SU-DHL-6 (cell line): ENCODE results near the gene BRIP1.

Source experiments
- H2AFZ ChIP-seq: fragments of 200-600 bp; sonication (generic); 2 replicates; pipeline ENCODE4 v1.6.1; 2014; ENCODE audit warnings: low read depth, mild to moderate bottlenecking, moderate library complexity, mixed read lengths, antibody characterized with exemption, low read length; ENCODE audit not compliant: severe bottlenecking
- H3F3A ChIP-seq: fragments of 200-600 bp; shearing (Covaris generic); 2 replicates; pipeline ENCODE4 v1.6.0; 2016; ENCODE audit warnings: antibody characterized with exemption, mild to moderate bottlenecking; ENCODE audit not compliant: insufficient read depth
- H3K27ac ChIP-seq: fragments of 200-600 bp; sonication (generic); 2 replicates; pipeline ENCODE4 v1.5.1; 2016; ENCODE audit warnings: low read depth, mild to moderate bottlenecking, low read length, moderate library complexity, mixed read lengths
- H3K27me3 ChIP-seq: fragments of 200-600 bp; sonication (generic), shearing (Covaris generic); 2 replicates; pipeline ENCODE4 v1.6.0; 2014; ENCODE audit warnings: mild to moderate bottlenecking, low read length
- H3K36me3 ChIP-seq: fragments of 200-600 bp; sonication (generic); 2 replicates; pipeline ENCODE4 v1.6.1; 2014; ENCODE audit warnings: mild to moderate bottlenecking, low read length, mixed read lengths
- H3K4me2 ChIP-seq: fragments of 300-600, 200-600 bp; shearing (Covaris generic), sonication (generic); 2 replicates; pipeline ENCODE4 v1.6.0; 2014; ENCODE audit warnings: low read length, low read depth, mild to moderate bottlenecking; ENCODE audit not compliant: poor library complexity, severe bottlenecking
- H3K4me3 ChIP-seq: fragments of 200-600 bp; sonication (generic); 2 replicates; pipeline ENCODE4 v1.5.1; 2014; ENCODE audit warnings: antibody characterized with exemption, low read length, mild to moderate bottlenecking, mixed read lengths; ENCODE audit not compliant: insufficient read depth, poor library complexity, severe bottlenecking
- H3K79me2 ChIP-seq: fragments of 200-600 bp; sonication (generic); 2 replicates; pipeline ENCODE4 v1.6.1; 2014; ENCODE audit warnings: mild to moderate bottlenecking, low read length, moderate library complexity; ENCODE audit not compliant: insufficient read depth
- H3K9ac ChIP-seq: fragments of 200-600 bp; sonication (generic); 2 replicates; pipeline ENCODE4 v1.7.0; 2014; ENCODE audit warnings: mild to moderate bottlenecking, low read length
- H3K9me2 ChIP-seq: fragments of 200-600 bp; sonication (generic); replicated peaks from 2 replicates; pipeline ENCODE4 v1.6.1; 2014; ENCODE audit warnings: low read length; ENCODE audit not compliant: insufficient read depth
- H3K9me3 ChIP-seq: fragments of 200-600 bp; sonication (generic); 2 replicates; pipeline ENCODE4 v1.6.1; 2014; ENCODE audit warnings: low read length, mixed read lengths; ENCODE audit not compliant: insufficient read depth
- H4K20me1 ChIP-seq: fragments of 200-600 bp; sonication (generic); 2 replicates; pipeline ENCODE4 v1.6.1; 2014; ENCODE audit warnings: low read depth, mild to moderate bottlenecking, antibody characterized with exemption, low read length, moderate library complexity, mixed read lengths
- CTCF ChIP-seq: fragments of 200-600 bp; sonication (generic); IDR thresholded peaks from one replicate; pipeline ENCODE4 v1.5.1; 2017; ENCODE audit warnings: antibody characterized with exemption, mild to moderate bottlenecking, low read length, moderate library complexity; ENCODE audit not compliant: insufficient read depth, poor library complexity, severe bottlenecking
- EZH2phosphoT487 ChIP-seq: fragments of 200-600 bp; sonication (generic), shearing (Covaris generic); conservative IDR thresholded peaks from 2 replicates; pipeline ENCODE4 v1.6.1; 2018; ENCODE audit warnings: mild to moderate bottlenecking, antibody characterized with exemption, low read length, moderate library complexity, mixed read lengths

The BRIP1 gene

GRCh38 chr17:61650749-61651148, 212.6 kb downstream of the BRIP1 start:
- Histone ChIP-seq H3K36me3 (no peaks in the 10 kb centered on the region), H2AFZ (no peak overlapping the region), H3K9me2 (no peaks in the 10 kb centered on the region), H3K9me3 (no peaks in the 10 kb centered on the region), H3F3A (no peaks in the 10 kb centered on the region), H3K27me3 (no peaks in the 10 kb centered on the region), H3K79me2 (no peaks in the 10 kb centered on the region), H3K9ac (no peak overlapping the region), H3K4me3 (no peak overlapping the region), H3K27ac (no peak overlapping the region), H3K4me2 (no peak overlapping the region), H4K20me1 (no peaks in the 10 kb centered on the region)
- TF ChIP-seq CTCF, result no peak
- TF ChIP-seq EZH2phosphoT487, result no peak

- Histone ChIP-seq H3K4me3 (no peak overlapping the region), H3K36me3 (no peaks in the 10 kb centered on the region), H3K27me3 (no peaks in the 10 kb centered on the region), H3K4me2 (no peak overlapping the region), H2AFZ (no peak overlapping the region), H3F3A (no peaks in the 10 kb centered on the region), H3K27ac (no peak overlapping the region), H4K20me1 (no peaks in the 10 kb centered on the region), H3K79me2 (no peaks in the 10 kb centered on the region), H3K9ac (no peak overlapping the region), H3K9me3 (no peaks in the 10 kb centered on the region), H3K9me2 (no peaks in the 10 kb centered on the region)
- TF ChIP-seq CTCF (no peak), EZH2phosphoT487 (no peak)
Measured at GRCh38 chr17:61648587-61648986, 214.7 kb downstream of the BRIP1 start.

- Histone ChIP-seq H3K4me2 (no peak overlapping the region), H3K27me3 (no peaks in the 10 kb centered on the region), H3K36me3 (no peaks in the 10 kb centered on the region), H3K27ac (no peak overlapping the region), H3K79me2 (no peaks in the 10 kb centered on the region), H2AFZ (no peak overlapping the region), H3K9ac (no peak overlapping the region), H4K20me1 (no peaks in the 10 kb centered on the region), H3F3A (no peaks in the 10 kb centered on the region), H3K4me3 (no peak overlapping the region), H3K9me3 (no peaks in the 10 kb centered on the region), H3K9me2 (no peaks in the 10 kb centered on the region)
- no peak for TF ChIP-seq EZH2phosphoT487
- TF ChIP-seq CTCF, result no peak
Measured at GRCh38 chr17:61647047-61647446, 216.3 kb downstream of the BRIP1 start.

- Histone ChIP-seq H3K4me3 (no peak overlapping the region), H3K9me2 (no peaks in the 10 kb centered on the region), H3F3A (no peaks in the 10 kb centered on the region), H3K9me3 (no peaks in the 10 kb centered on the region), H2AFZ (no peak overlapping the region), H3K27ac (no peak overlapping the region), H3K4me2 (no peak overlapping the region), H3K79me2 (no peaks in the 10 kb centered on the region), H3K9ac (no peak overlapping the region), H4K20me1 (no peaks in the 10 kb centered on the region), H3K27me3 (no peaks in the 10 kb centered on the region), H3K36me3 (no peaks in the 10 kb centered on the region)
- TF ChIP-seq EZH2phosphoT487 (no peak), CTCF (no peak)
Measured at GRCh38 chr17:61646482-61646881, 216.8 kb downstream of the BRIP1 start.
